OCI-LY7 (cell line): Measurements from ENCODE around the gene CD109.

ENCODE experiments used
- EZH2phosphoT487 ChIP-seq: fragments of 200-600 bp; sonication (generic); IDR thresholded peaks from 2 replicates; pipeline ENCODE4 v1.6.1; 2018; ENCODE audit warnings: low read depth, borderline replicate concordance, mild to moderate bottlenecking, mixed run types, antibody characterized with exemption, low read length, moderate library complexity, mixed read lengths
- TF ChIP-seq, protein P1 (sequence below): fragments of 200-600 bp; sonication (generic); conservative IDR thresholded peaks from 2 replicates; pipeline ENCODE4 v1.5.1; 2014; ENCODE audit warnings: mild to moderate bottlenecking, antibody characterized with exemption, low read length, moderate library complexity, mixed read lengths

- TF ChIP-seq, protein P1, sequence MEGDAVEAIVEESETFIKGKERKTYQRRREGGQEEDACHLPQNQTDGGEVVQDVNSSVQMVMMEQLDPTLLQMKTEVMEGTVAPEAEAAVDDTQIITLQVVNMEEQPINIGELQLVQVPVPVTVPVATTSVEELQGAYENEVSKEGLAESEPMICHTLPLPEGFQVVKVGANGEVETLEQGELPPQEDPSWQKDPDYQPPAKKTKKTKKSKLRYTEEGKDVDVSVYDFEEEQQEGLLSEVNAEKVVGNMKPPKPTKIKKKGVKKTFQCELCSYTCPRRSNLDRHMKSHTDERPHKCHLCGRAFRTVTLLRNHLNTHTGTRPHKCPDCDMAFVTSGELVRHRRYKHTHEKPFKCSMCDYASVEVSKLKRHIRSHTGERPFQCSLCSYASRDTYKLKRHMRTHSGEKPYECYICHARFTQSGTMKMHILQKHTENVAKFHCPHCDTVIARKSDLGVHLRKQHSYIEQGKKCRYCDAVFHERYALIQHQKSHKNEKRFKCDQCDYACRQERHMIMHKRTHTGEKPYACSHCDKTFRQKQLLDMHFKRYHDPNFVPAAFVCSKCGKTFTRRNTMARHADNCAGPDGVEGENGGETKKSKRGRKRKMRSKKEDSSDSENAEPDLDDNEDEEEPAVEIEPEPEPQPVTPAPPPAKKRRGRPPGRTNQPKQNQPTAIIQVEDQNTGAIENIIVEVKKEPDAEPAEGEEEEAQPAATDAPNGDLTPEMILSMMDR, result no peak
- no peak for TF ChIP-seq EZH2phosphoT487
Measured at GRCh38 chr6:73832313-73832712, 136.3 kb downstream of the CD109 start.
